Body of pancreas (tissue), 4 donors: Measurements from ENCODE around the gene CRACR2A. TPM values are rescaled to one million over a fixed set of nuclear protein-coding genes. Genes with fewer than 3 reads are reported as not detected.

ENCODE experiments used
- ATAC-seq: fragments of 150-250 bp; one replicate; pipeline ENCODE4 v1.9.1; 2016
- DNase-seq, 4 donors: peaks; one replicate each; pipeline ENCODE4 v3.0.0-alpha.2; 2019
- H3K27ac ChIP-seq, 4 donors: fragments of 200-600 bp; sonication (generic); 1 replicate in 3 of 4; 2 replicates in 1 of 4; pipeline versions ENCODE4 v1.5.1 to v1.6.1; 2016 to 2019; ENCODE audit warnings: mild to moderate bottlenecking in 1 of 4, mixed read lengths in 1 of 4, moderate library complexity in 1 of 4
- H3K27me3 ChIP-seq, 2 donors: fragments of 200-600 bp; sonication (generic); one replicate each; pipeline ENCODE4 v1.6.0; 2016; ENCODE audit warnings: mild to moderate bottlenecking in 1 of 2
- H3K36me3 ChIP-seq, 2 donors: fragments of 200-600 bp; sonication (generic); replicated peaks in 1 of 2; 2 replicates each; pipeline ENCODE4 v1.5.1; 2016; ENCODE audit warnings: low read depth in 2 of 2; ENCODE audit not compliant: insufficient read depth in 1 of 2
- H3K4me1 ChIP-seq: fragments of 200-600 bp; sonication (generic); one replicate; pipeline ENCODE4 v1.6.0; 2016
- H3K4me3 ChIP-seq, 2 donors: fragments of 200-600 bp; sonication (generic); 1 replicate in 1 of 2; 2 replicates in 1 of 2; pipeline ENCODE4 v1.5.1; 2016 to 2019
- H3K9me3 ChIP-seq, 3 donors: fragments of 200-600 bp; sonication (generic); 1 replicate in 2 of 3; 2 replicates in 1 of 3; pipeline ENCODE4 v1.5.1; 2016
- POLR2A ChIP-seq, 3 donors: fragments of 450-650 bp; IDR thresholded peaks; one replicate each; pipeline ENCODE4 v1.6.1; 2016; ENCODE audit warnings: antibody characterized with exemption in 3 of 3, mild to moderate bottlenecking in 2 of 3
- WGBS, 2 donors: methylation state at CpG; one replicate each; pipeline ENCODE4 v1.1.5; 2017; 5-methylcytosine and 5-hydroxymethylcytosine counted together
- intact Hi-C: fragments of 100-400 bp; cut with DNase I; formaldehyde crosslinking; loops from one replicate; pipeline ENCODE4 v1.15.1; 2023
- total RNA-seq, 2 donors: library from RNA; depleted of rRNA; stranded (reverse); fragments of >200 nt; gene quantifications; one replicate each; pipeline ENCODE4 v1.1.0, GENCODE V29; 2016
- TF ChIP-seq, protein P1 (sequence below), 7 experiments: fragments of 450-650 bp in 4 of 7; fragments of 200-600 bp in 3 of 7; sonication (generic) in 3 of 7; IDR thresholded peaks; one replicate each; pipeline ENCODE4 v1.5.1; 2016 to 2019; ENCODE audit warnings: antibody characterized with exemption in 7 of 7

CRACR2A gene
- total RNA-seq, 2 donors from 2014 or later, result 7.0 to 13.8 TPM

DNA sequence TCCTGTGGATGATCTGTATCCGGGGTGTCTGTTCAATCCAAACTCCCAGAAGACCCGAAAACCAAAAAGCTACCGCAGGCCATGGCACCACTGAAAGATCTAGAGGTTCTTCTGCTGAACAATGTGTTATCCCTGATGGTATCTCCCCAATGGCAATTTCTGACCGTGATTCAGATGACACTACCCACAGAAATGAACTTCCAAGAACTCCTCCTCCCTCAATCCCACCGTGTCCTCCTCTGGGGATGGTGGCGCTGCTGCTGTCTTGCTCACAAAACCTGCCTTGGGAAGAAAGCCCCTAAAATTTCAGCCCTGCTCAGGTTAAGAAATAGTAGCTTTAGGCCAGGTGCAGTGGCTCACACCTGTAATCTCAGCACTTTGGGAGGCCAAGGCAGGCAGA is 7.8 kb downstream of the CRACR2A start:
- no peak overlapping the region for H3K27ac ChIP-seq
- no peaks in the 10 kb centered on the region for H3K27me3 ChIP-seq
- no peaks in the 10 kb centered on the region for H3K9me3 ChIP-seq
- H3K4me1 ChIP-seq, result no peaks in the 10 kb centered on the region
- 91 to 92% methylated on average over 5 to 6 of the region's 6 CpGs for WGBS, 2 donors
- no peak for ATAC-seq
- no peak overlapping the region for H3K4me3 ChIP-seq
- no peaks in the 10 kb centered on the region for H3K36me3 ChIP-seq
- intact Hi-C loops, result no loop called here
- TF ChIP-seq POLR2A (IDR thresholded peaks at IDR 0.05), result no peak
- TF ChIP-seq, protein P1, sequence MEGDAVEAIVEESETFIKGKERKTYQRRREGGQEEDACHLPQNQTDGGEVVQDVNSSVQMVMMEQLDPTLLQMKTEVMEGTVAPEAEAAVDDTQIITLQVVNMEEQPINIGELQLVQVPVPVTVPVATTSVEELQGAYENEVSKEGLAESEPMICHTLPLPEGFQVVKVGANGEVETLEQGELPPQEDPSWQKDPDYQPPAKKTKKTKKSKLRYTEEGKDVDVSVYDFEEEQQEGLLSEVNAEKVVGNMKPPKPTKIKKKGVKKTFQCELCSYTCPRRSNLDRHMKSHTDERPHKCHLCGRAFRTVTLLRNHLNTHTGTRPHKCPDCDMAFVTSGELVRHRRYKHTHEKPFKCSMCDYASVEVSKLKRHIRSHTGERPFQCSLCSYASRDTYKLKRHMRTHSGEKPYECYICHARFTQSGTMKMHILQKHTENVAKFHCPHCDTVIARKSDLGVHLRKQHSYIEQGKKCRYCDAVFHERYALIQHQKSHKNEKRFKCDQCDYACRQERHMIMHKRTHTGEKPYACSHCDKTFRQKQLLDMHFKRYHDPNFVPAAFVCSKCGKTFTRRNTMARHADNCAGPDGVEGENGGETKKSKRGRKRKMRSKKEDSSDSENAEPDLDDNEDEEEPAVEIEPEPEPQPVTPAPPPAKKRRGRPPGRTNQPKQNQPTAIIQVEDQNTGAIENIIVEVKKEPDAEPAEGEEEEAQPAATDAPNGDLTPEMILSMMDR (IDR thresholded peaks at IDR 0.05), result no peak
- DNase-seq, result no peak

GRCh38 chr12:3744229-3744901 is 8.5 kb downstream of the CRACR2A start:
- 69 to 74% methylated on average over 6 of the region's 6 CpGs for WGBS, 2 donors
- ATAC-seq, result no peak
- no peaks in the 10 kb centered on the region for H3K27me3 ChIP-seq
- H3K9me3 ChIP-seq, result no peaks in the 10 kb centered on the region
- no peak overlapping the region for H3K4me3 ChIP-seq
- no peak for DNase-seq
- H3K36me3 ChIP-seq, result no peaks in the 10 kb centered on the region
- TF ChIP-seq, protein P1 (IDR thresholded peaks at IDR 0.05), result no peak
- H3K27ac ChIP-seq, result no peak overlapping the region
- intact Hi-C loops, result no loop called here
- H3K4me1 ChIP-seq, result no peaks in the 10 kb centered on the region

- no peak overlapping the region for H3K27ac ChIP-seq
- WGBS, 2 donors, result 82 to 88% methylated on average over 6 of the region's 6 CpGs
- TF ChIP-seq, protein P1 (IDR thresholded peaks at IDR 0.05), result no peak
- no peak for TF ChIP-seq POLR2A (IDR thresholded peaks at IDR 0.05)
- ATAC-seq, result peak; percentile 47
- no peaks in the 10 kb centered on the region for H3K27me3 ChIP-seq
- no peaks in the 10 kb centered on the region for H3K4me1 ChIP-seq
- H3K4me3 ChIP-seq, result no peak overlapping the region
- intact Hi-C loops, result no loop called here
- no peaks in the 10 kb centered on the region for H3K36me3 ChIP-seq
- no peaks in the 10 kb centered on the region for H3K9me3 ChIP-seq
- peak in 1 of 4 donors; percentile 16 for DNase-seq
These were observed 9.1 kb downstream of the CRACR2A start for GRCh38 chr12:3743803-3744202.

DNA sequence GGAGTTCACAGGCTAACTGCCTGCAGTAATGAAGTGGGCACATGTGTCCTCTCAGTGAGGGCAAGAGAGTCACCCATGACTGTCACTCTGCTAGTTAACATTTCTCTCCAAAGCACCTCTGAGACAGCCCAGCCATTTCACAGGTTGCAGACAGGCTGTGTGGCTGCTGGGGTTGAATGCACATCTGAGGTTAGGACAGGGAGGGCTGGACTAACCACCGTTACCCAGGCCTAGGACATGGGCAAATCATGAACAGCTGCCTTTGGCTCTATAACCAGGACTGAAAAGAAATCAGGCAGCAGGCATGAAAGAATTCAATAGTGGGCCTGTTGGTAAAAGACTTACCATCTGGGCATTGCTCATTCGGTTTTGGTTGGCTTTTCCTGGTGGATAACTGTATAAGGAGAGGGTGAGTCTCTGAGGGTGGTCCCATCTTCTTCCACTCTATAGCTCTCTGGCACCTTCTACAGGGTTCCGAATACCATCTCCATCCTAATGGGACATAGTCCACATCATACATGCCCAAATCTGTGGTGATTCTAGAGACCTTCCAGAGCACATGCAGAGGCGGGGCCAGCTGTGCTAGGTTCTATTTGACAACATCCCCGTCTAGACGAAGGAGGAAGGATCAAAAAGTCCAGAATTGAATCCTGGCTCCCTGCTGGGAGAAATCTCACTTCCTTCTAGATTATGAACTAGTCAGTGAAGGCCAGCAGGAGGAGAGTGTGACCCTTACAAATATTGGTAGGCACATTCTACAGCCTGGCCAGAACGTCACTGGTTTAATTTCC is 10.8 kb downstream of the CRACR2A start:
- intact Hi-C loops, result no loop called here
- DNase-seq, result no peak
- TF ChIP-seq POLR2A (IDR thresholded peaks at IDR 0.05), result no peak
- TF ChIP-seq, protein P1 (IDR thresholded peaks at IDR 0.05), result no peak
- H3K4me1 ChIP-seq, result no peaks in the 10 kb centered on the region
- 83 to 90% methylated on average over 7 of the region's 7 CpGs for WGBS, 2 donors
- no peaks in the 10 kb centered on the region for H3K9me3 ChIP-seq
- no peaks in the 10 kb centered on the region for H3K36me3 ChIP-seq
- no peak overlapping the region for H3K27ac ChIP-seq
- ATAC-seq, result no peak
- no peaks in the 10 kb centered on the region for H3K27me3 ChIP-seq
- no peak overlapping the region for H3K4me3 ChIP-seq
